Gastrocnemius medialis (tissue), 4 donors: Measurements from ENCODE around the gene RPS2.

ENCODE experiments used
- POLR2A ChIP-seq, 2 donors: fragments of 450-650 bp; IDR thresholded peaks; one replicate each; pipeline ENCODE4 v1.6.1; 2017; ENCODE audit warnings: antibody characterized with exemption in 2 of 2, mild to moderate bottlenecking in 2 of 2, moderate library complexity in 2 of 2
- TF ChIP-seq, protein P1 (sequence below), 5 experiments: fragments of 450-650 bp in 3 of 5; fragments of 200-600 bp in 2 of 5; sonication (generic) in 2 of 5; IDR thresholded peaks in 4 of 5; conservative IDR thresholded peaks in 1 of 5; 1 replicate in 4 of 5; 2 replicates in 1 of 5; pipeline ENCODE4 v1.5.1; 2016 to 2019; ENCODE audit warnings: antibody characterized with exemption in 5 of 5, mild to moderate bottlenecking in 3 of 5, moderate library complexity in 3 of 5

DNA sequence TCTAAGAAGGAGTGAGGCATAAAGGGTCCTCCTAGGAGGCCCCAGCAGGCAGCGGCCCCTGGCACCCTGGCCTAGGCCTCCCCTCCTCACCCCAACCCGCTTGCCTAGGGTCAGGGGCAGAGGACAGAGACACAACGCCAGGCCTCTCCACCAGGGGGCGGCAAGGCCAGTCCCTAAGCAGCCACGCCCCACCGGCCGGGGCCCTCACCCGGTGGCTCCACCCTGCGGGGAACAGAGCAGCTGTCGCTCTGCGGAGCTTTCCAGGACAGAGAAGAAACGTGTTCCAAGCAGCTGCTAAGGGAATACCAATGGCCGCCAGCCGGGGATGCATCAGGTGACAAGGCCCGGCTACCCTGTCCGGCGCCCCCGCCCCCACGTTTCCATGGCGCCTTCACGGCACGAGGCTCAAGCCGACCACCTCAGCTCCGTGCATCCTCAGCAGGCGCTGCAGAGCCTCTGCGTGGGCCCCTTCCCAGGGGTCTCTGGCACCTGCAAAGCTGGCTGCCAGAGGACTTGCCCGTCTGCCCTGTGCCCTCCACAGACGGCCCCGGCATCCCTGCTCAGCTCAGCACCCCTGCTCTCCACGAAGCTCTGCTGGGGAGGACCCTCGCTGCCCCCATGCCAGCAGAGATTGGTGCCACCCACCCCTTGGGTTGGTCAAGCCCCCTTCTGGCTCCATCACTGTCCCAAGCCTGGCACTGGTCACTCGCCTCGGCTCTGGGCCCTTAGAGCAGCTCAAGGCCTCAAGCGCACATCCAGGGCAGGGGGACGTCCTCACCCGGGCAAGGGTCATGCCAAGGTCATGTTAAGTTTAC is 39.4 kb upstream of the RPS2 start:
- TF ChIP-seq, protein P1, sequence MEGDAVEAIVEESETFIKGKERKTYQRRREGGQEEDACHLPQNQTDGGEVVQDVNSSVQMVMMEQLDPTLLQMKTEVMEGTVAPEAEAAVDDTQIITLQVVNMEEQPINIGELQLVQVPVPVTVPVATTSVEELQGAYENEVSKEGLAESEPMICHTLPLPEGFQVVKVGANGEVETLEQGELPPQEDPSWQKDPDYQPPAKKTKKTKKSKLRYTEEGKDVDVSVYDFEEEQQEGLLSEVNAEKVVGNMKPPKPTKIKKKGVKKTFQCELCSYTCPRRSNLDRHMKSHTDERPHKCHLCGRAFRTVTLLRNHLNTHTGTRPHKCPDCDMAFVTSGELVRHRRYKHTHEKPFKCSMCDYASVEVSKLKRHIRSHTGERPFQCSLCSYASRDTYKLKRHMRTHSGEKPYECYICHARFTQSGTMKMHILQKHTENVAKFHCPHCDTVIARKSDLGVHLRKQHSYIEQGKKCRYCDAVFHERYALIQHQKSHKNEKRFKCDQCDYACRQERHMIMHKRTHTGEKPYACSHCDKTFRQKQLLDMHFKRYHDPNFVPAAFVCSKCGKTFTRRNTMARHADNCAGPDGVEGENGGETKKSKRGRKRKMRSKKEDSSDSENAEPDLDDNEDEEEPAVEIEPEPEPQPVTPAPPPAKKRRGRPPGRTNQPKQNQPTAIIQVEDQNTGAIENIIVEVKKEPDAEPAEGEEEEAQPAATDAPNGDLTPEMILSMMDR (IDR thresholded peaks at IDR 0.05 in 4 of 5, conservative IDR thresholded peaks at IDR 0.05 in 1 of 5) = peak; percentile 94 to 98 (median 96)
- TF ChIP-seq POLR2A (IDR thresholded peaks at IDR 0.05) = no peak
